Subcutaneous preadipocyte (primary cell): ENCODE data around the gene PFKL. TPM values are rescaled to one million over a fixed set of nuclear protein-coding genes. Genes with fewer than 3 reads are reported as not detected.

Experiments
- total RNA-seq: library from RNA; depleted of rRNA; stranded (reverse); fragments of >200 nt; gene quantifications from 2 replicates; pipeline ENCODE4 v1.2.3, GENCODE V29; 2012

The PFKL gene
- total RNA-seq: 157 and 176 TPM in 2 replicates

DNA sequence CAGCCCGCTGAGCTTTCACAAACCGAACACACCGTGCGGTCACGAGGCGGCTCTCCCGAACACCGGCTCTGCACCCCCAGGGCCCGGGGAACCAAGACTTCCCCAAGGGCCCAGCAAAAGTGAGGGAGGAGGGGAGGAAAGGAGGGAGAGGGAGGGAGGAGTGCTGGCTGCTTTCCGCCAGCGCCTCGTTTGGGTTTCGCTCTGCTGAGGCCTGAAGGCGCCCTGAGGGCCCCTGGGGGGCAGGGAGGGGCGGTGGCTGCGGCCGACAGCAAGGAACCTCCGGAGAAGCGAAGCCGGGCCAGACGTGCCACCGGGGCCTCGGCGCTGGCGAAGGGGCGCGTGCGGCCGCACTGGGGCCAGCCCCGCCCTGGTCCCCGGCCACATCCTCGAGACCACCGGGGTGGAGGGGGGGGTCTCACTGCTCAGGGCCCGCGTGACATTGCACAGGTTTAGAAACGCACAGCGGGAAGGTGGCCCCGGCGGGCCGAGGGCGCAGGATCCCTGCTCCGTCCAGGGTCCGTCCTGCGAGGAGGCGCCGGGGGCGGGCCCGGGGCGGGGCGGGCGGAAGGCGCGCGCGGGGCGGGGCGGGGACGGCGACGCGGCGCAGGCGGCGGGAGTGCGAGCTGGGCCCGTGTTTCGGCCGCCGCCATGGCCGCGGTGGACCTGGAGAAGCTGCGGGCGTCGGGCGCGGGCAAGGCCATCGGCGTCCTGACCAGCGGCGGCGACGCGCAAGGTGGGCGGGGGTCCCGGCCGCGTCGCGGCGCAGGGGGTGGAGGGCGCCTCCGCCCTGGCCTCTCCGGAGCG is at the start of gene PFKL:
TSS of gene PFKL (plus strand) at position 596 of the 804 bp plus-strand sequence. CDS start at position 649, 53 bp downstream.

DNA sequence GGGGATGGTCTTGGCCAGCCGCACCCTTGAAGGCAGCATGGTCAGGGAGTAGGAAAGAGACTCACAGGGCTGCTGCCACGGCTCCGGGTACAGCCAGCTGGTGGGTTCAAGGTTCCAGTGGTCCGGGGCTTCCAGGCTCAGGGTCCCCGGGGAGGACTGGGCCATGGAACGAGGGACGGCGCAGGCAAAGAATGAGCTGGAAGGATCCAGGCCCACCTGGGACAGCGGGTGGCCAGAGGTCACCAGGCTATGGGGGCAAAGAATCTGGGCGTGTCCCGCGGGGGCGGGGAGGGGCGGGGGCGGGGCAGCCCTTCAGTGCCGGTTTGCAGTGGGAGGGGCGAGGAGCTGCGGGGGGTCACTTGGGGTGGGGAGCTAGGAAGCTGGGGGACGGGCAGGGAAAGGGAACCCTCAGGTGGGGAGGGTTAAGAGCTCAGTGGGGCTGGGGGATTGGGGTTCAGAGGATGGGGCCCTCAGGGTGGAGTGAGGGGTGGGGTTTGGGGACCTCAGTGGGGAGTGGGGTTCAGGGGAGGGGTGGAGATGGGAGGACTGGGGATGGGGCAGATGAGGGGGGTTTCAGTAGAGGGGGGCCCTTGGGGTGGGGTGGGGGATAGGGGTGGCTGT is 38.1 kb upstream of the PFKL start, which contains the start of gene DNMT3L:
TSS of gene DNMT3L (minus strand) at position 223 of the 621 bp plus-strand sequence. CDS start 638 bp downstream, outside the sequence.

DNA sequence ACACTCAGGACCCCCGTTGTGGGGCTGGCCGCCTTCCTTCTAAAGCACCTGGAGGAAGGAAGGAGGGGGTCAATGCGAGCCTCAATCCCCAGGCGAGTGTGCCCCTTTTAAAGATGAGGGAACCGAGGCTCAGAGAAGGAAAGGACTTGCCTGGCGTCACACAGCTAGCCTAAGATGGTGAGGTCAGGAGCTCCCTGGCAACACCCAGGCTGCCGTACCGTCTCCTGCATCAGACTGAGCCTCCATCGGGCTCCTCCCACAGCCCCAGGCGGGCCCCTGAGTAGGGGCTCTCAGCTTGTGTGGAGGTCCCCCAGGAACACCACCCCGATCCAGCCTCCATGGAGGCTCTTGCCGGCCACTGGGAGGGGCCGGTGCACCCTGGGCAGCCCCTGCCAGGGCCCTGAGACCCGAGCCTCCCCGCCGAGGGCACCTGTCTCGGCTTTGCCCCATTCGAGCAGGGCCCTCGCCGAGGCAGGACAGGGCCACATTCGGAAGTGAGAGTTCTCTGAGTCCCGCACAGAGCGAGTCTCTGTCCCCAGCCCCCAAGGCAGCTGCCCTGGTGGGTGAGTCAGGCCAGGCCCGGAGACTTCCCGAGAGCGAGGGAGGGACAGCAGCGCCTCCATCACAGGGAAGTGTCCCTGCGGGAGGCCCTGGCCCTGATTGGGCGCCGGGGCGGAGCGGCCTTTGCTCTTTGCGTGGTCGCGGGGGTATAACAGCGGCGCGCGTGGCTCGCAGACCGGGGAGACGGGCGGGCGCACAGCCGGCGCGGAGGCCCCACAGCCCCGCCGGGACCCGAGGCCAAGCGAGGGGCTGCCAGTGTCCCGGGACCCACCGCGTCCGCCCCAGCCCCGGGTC is 14.5 kb upstream of the PFKL start, which contains the start of gene AIRE:
TSS of gene AIRE (plus strand) at position 739 of the 855 bp plus-strand sequence. CDS start 131 bp downstream, outside the sequence.

DNA sequence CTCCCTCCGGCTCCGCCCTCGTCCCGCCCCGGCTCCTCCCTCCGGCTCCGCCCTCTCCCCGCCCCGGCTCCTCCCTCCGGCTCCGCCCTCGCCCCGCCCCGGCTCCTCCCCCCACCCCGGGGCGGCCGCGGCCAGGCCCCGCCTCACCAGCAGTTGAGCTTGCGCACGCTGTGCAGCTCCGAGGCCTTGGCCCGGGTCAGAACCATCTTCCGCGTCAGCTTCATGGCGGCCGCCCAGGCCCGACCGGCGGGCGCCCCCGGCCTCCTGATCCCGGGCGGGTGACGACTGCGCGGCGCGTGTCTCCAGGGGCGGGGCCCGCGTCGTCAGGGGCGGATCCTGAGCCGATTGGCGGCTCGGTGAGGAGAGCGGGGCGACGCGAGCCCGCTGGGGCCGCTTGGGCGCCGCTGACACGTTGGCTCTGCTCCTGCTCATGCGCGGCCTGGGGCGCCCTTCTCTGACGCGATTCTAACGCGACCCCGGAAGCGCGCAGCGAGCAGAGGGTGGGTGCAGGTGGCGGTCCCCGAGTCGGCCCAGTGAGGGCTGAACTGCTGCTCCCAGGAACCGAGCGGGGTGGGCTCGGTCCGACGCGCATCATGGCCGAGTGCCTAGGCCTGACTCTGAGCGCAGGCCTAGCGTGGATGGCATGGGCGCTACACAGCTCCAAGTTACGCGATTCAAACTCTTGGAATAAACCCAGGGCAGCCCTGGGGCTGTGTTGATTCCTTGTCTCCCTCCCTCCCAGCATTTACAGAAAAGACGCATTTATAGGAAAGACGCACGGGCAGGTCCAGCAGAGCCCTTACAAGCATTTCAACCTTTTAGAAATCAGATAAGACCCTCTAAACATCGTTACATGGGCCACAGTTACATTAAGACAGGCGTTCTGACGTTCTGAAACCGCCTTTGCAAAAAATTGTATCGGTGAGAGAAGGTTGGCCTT is 39.4 kb downstream of the PFKL start, which contains the start of gene CFAP410:
TSS of gene CFAP410 (minus strand) at position 420 of the 940 bp plus-strand sequence. CDS start at position 224, 196 bp downstream.

DNA sequence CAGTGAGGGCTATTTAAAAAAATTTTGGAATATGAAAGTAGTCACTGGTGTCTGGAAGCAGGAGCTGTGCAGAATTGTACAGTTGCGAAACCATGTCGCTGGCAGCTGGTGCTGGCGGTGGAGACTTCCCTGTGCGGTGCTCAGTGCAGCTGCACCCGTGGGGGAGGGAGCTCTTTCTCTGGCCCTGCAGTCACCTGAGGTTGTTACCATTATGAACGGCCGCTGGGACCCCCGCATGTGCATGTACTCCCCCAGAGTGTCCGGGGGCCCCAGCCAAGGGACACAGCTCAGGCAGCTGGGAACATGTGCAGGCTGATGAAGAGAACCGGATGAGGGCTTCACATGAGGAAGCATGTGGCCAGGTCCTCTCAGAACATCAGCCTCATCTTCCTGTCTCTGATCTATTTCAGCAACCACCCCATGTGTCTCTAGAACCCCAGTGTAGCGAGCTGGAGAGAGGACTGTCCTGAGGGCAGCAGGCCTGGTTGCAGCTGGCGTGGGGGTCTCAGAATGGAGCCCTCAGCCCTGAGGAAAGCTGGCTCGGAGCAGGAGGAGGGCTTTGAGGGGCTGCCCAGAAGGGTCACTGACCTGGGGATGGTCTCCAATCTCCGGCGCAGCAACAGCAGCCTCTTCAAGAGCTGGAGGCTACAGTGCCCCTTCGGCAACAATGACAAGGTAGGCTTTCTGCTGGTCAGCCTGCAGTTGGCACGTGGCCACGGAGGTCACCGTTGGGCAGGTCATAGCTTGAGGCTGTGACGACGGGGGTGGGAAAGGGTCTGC is 53.5 kb downstream of the PFKL start, which contains the start of gene TRPM2:
TSS of gene TRPM2 (plus strand) at position 431 of the 780 bp plus-strand sequence. CDS start at position 511, 80 bp downstream.

Other genes with a start within 250 kb of the PFKL start
- 4.8 and 30.1 TPM in 2 replicates for gene PWP2, start 192.7 kb upstream of the PFKL start, total RNA-seq
- gene GATD3, start 166.4 kb upstream of the PFKL start, total RNA-seq: 19.5 and 38.5 TPM in 2 replicates
- gene ICOSLG, start 59.1 kb upstream of the PFKL start, total RNA-seq: 0.37 and 0.39 TPM in 2 replicates
- not detected in 2 replicates for gene DNMT3L, start 38.2 kb upstream of the PFKL start, total RNA-seq
- not detected in 2 replicates for gene AIRE, start 14.2 kb upstream of the PFKL start, total RNA-seq
- gene CFAP410, start 39.3 kb downstream of the PFKL start, total RNA-seq: 5.7 and 11.0 TPM in 2 replicates
- gene TRPM2, start 53.6 kb downstream of the PFKL start, total RNA-seq: not detected in 2 replicates
- gene LRRC3, start 155.5 kb downstream of the PFKL start, total RNA-seq: 1.2 and 1.5 TPM in 2 replicates
- not detected in 2 replicates for gene KRTAP10-1, start 240.1 kb downstream of the PFKL start, total RNA-seq